ENCODE results near the gene TENT5C.
"Not testable (repeated sequence)": the region's sequence is repeated elsewhere in the genome, so short reads cannot be mapped to it uniquely, and the experiment has no call there.

Gene TENT5C

DNA sequence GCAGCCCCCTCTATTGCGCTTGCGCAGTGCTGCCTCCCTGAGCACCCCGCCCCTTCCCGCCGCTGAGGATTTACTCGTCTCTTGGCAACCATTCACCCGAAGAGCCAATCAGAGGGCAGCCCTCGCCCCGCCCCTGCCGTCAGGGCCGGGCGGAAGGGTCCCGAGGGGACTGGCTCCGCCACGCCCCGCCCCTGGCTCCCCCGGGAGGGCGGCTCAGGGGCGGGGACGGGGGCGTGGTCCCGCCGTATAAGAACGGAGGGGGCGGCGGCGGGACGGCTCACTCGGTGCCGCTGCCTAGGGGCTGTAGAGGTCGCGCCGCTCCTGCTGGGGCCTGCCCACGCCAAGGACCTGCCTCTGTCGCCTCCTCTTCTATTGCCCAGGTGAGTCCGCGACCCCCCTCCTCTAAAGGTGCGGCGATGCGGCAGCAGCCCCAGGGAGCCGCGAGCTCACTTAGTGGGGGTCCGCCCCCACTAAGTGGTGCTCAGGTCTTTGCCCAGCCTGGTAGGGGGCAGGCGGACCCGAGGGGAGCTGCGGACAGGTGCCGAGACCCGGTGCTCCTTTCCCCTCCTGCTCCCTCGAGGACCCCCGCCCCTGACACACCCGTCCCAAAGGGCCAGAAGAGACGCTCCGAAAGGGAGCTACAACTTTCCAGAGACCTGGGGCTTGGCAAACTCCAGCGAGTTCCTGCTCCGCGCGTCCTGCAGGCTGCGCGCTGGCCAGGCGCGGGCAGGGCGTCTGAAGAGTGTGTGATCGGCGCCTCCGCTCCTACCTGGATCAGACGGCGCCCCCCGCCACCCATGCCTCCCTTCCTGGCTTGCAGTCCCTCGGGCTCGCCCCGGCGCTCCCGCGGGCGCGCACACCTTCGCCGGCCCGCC, at the start of gene TENT5C:
TENT5C (plus strand) TSS at position 275 of the 875 bp plus-strand sequence. CDS start 16,821 bp downstream, outside the sequence.
- DNase-seq = peak; percentile 98

- DNase-seq = no peak
These were observed 49.5 kb upstream of the TENT5C start for GRCh38 chr1:117556341-117556740.

- no peak for DNase-seq
These were observed 48.9 kb upstream of the TENT5C start for GRCh38 chr1:117556976-117557375.

GRCh38 chr1:117558451-117558850, 47.4 kb upstream of the TENT5C start:
- DNase-seq = not testable (repeated sequence)

DNA sequence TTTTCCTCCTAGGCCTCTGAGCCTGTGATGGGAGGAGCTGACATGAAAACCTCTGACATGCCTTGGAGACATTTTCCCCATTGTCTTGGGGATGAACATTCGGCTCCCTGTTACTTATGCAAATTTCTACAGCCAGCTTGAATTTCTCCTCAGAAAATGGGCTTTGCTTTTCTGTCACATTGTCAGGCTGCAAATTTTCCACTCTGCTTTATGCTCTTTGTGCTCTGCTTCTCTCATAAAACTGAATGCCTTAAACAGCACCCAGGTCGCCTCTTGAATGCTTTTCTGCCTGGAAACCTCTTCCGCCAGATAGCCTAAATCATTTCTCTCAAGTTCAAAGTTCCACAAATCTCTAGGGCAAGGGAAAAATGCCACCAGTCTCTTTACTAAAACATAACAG, 46.7 kb upstream of the TENT5C start:
- no peak for DNase-seq

DNA sequence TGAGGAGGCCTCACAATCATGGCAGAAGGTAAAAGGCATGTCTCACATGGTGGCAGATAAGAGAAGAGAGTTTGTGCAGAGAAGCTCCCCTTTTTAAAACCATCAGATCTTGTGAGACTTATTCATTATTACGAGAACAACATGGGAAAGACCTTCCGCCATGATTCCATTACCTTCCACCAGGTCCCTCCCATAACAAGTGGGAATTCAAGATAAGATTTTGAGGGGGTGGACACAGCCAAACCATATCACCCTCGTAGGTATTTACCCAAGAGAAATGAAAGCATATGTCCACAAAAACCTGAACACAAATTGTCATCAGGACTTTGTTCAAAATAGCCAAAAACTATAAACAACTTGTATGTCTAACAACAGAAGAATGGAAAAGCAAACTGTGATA, 45.9 kb upstream of the TENT5C start:
- no peak for DNase-seq

- DNase-seq = no peak
These were observed 44.8 kb upstream of the TENT5C start for GRCh38 chr1:117561071-117561470.

GRCh38 chr1:117561551-117561950, 44.3 kb upstream of the TENT5C start:
- no peak for DNase-seq

GRCh38 chr1:117562581-117563491, 43.0 kb upstream of the TENT5C start:
- no peak for DNase-seq

DNA sequence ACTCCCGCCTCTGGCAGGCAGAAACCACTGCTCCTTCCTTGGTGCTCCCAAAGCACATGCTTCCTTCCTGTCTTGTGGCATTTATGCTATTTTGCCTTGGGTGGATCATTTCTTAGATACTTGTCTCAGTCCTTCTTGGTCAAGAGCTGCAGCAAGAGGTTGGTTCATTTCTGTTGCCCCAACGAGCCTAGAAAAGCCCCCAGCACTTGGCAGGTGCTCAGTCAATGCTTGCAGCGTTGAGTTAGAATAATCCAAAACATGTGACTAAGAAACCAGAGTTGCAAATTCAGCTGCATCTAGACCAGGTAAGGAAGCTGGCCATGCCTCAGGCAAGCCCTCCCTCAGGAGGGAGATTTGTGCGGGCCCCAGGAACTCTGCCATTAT, 42.4 kb upstream of the TENT5C start:
- no peak for DNase-seq

GRCh38 chr1:117564227-117565075, 41.4 kb upstream of the TENT5C start:
- no peak for DNase-seq

DNA sequence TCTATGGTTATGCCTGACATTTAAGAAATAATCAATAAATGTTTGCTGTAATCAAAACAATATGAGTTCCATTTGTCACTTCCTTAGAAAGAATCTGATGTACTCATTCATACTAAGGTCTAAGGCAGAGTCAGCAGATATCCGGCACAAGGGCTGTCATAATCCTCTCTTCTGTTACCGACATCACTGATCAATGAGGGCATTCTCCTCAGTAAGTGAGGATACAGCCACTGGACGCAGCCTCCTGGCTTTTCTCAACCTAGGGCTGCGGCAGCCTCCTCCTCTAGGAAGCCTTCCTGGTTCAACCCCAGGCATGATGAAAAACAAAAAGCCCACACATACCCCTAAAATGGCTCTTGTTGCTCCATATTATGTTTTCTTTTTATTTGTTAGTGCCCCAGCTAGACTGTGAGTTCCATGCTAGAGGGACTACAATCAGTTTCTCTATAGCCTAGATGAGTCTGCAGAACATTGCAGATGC, 40.7 kb upstream of the TENT5C start:
- no peak for DNase-seq

DNA sequence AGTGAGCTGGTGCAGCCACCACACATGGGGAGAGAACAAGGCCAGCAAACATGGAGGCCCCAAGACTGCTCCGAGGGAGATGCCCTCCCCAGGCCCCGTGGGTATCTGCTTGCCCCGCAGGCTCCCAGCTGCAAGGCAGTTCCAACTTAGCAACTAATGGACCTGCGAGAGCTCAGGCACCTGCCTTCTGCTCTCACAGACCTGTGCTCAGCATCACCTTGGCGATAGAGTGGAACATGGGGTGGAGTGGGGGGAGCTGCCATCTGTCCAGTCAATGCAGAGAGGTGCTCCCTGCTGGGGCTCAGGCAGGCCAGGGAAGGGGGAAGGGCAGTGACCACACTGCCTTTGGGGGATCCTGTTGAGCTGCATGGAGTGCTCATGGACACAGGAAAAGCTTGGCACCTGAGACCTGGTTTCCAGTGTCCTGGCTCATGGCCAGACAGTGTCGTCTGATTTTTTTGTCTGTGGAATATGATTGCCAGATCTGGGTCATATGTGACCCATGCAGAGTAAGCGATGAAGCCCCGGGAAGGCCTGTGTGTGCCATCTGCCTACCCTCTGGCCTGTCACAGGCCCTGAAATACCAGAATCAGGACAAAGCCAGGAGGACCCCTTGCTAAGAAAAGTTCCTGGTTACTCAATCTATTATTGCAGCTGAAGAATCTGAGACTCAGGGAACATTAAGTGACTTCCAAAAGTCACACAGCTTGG, 39.9 kb upstream of the TENT5C start:
- DNase-seq = no peak

GRCh38 chr1:117566556-117566955, 39.3 kb upstream of the TENT5C start:
- no peak for DNase-seq

DNA sequence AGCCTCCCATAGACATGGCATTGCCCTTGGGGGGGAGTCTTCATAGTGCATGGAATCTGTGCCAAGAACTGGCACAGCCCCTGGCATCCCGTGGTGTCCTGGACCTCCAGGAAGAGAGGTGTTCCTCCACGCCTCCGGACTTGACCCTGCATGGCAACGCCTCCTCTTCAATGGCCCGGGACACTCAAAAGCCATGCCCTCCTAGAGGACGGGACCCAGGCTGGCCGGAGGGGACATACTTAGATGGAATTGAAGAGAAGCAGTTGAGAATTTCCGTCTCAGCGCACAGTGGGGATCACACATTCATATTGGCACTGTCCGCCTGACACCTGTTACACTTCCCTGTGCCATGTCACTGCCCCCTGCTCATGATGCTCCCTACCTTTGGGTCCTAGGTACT, 38.4 kb upstream of the TENT5C start:
- no peak for DNase-seq

GRCh38 chr1:117567976-117568375, 37.9 kb upstream of the TENT5C start:
- DNase-seq = no peak

DNA sequence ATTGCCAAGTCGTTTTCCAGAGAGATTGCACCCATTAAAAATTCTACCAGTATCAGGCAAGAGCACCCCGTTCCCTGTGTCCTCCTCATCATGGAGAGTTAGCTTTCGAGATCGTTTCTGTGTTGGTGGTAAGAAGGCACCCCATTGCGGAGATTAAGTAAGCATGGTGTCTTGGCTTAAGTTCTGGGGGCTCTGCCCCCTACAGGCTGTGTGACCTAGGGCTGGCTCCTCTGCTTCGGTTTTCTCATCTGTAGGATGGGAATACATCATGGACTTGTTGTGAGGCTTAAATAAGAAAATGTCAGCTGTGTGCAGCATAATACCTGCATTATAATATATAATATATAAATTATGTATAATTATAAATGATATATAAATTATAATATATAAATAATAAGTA, 36.8 kb upstream of the TENT5C start:
- no peak for DNase-seq

- DNase-seq = no peak
These were observed 36.0 kb upstream of the TENT5C start for GRCh38 chr1:117569856-117570255.

- DNase-seq = no peak
These were observed 34.8 kb upstream of the TENT5C start for GRCh38 chr1:117570988-117571409.

DNA sequence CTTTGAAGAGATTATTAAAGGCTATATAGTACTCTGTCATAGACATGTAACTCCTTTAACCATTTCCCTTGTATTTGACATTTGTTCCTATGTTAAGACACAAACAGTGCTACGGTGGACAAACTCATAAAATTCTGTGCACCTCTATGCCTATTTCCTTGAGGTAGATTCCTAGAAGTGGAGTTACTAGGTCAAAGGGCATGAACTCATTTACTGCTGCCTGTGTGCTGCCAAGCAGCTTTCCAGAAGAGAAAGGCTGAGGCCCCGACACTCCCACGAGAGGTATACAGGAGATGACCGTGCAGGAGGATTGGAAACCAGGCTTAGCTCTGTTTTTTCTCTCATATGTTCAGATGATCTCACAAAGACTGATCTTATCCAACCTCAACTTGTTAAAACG, 34.4 kb upstream of the TENT5C start:
- DNase-seq = no peak

DNA sequence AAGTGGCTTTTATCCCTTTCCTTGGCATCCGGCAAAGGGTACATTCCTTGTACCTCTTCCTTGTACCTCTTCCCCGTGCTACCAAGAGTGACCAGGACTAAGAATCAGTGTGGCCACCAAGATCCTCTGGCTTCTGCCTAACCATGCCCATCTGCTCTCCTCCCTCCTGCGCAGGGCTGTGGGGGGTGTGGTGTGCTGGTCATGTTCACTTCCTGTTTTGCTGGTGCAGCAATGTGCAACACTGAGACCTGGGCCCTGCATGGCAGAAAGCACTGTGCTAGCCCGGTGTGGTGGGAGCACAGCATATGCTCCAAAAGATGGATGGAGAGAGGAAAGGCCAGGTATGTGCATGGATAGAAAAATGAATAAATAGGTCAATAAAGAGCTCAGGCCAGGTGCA, 33.3 kb upstream of the TENT5C start:
- DNase-seq = peak; percentile 24
